ENCODE measurements around the gene EPHB6.

The EPHB6 gene

DNA sequence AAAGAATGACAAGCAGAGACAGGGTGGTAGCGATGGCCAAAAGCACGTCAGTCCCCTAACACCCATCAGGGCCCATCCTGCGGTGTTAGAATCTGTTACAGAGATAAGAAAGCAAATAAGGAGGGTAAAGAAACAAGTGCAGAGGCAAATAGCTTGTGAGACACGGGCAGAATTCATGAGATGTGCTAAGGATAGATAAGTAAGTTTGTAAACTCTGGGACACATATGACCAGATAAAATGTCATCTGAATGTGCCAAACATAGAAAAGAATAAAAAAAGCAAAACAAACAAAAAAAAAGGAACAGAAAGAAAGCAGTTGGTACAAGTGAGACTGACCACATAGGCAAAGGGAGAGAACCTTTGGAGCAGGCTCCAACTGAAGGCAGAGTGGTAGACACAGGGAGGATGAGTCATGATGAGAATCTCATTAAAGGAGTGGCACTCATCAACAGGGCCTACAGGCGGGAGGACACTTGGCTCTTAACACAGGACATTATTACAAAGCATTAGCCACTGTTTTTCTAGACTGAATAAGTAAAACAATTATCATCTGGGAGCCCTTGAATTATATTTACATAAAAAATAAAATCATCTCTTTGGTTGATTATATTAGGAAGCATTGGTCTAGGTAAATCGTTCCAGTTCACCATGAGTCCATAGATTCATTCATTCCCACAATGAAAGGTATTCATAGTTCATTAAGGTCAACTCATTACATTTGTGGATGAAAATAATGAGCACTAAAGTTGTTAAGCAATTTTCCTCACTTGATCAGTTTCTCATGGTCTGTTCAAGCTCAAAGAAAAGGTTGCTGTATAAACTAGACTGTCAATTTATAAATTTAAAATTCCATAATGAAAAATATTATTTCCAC is 21.5 kb upstream of the EPHB6 start:
- no peak for DNase-seq (ENCODE audit: low read depth)
- TF ChIP-seq, protein P1, sequence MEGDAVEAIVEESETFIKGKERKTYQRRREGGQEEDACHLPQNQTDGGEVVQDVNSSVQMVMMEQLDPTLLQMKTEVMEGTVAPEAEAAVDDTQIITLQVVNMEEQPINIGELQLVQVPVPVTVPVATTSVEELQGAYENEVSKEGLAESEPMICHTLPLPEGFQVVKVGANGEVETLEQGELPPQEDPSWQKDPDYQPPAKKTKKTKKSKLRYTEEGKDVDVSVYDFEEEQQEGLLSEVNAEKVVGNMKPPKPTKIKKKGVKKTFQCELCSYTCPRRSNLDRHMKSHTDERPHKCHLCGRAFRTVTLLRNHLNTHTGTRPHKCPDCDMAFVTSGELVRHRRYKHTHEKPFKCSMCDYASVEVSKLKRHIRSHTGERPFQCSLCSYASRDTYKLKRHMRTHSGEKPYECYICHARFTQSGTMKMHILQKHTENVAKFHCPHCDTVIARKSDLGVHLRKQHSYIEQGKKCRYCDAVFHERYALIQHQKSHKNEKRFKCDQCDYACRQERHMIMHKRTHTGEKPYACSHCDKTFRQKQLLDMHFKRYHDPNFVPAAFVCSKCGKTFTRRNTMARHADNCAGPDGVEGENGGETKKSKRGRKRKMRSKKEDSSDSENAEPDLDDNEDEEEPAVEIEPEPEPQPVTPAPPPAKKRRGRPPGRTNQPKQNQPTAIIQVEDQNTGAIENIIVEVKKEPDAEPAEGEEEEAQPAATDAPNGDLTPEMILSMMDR (IDR thresholded peaks at IDR 0.05; ENCODE audit: low read length, missing control alignments), result no peak
- H3K4me3 ChIP-seq (replicated peaks; ENCODE audit: low read depth, low read length), result no peak overlapping the region

DNA sequence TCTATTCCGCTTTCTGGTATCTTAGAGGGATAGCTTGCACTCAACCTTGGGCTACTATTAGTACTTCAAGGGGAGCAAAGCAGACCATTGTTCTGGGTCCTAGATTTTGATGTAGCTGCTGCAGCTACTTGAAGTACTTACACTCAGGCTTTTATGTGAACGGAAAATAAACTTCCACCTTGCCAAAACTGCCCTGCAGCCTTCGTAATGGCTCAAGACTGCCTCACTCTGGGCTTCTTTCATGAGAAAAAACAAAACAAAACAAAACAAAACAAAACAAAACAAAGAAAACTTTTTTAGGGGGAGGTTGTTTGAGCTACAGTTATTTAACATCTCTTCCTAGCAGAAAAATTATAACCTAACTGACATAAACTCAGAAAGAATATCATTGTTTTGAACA is 19.4 kb upstream of the EPHB6 start:
- DNase-seq (ENCODE audit: low read depth), result no peak
- no peak overlapping the region for H3K4me3 ChIP-seq (replicated peaks; ENCODE audit: low read depth, low read length)
- TF ChIP-seq, protein P1 (IDR thresholded peaks at IDR 0.05; ENCODE audit: low read length, missing control alignments), result no peak

DNA sequence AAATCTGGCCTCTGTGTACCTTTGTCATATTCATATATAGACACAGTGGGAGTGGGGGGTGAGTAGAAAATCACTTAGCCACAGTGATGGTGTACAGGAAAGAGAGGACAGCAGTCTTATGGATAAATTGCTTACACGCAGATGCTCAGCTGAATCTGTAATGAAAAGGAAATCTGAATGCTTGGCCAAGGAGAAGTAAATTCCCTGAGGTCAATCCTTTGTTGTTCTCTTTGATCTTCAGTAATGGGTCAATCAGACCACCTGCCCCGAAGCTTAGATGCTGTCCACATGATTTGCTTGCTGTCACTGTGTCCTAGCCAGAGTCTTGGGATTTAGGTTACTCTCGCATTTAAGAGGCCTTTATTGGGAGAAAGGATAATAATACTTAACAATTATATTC is 18.4 kb upstream of the EPHB6 start:
- TF ChIP-seq, protein P1 (IDR thresholded peaks at IDR 0.05; ENCODE audit: low read length, missing control alignments), result no peak
- H3K4me3 ChIP-seq (replicated peaks; ENCODE audit: low read depth, low read length), result no peak overlapping the region
- DNase-seq (ENCODE audit: low read depth), result no peak

DNA sequence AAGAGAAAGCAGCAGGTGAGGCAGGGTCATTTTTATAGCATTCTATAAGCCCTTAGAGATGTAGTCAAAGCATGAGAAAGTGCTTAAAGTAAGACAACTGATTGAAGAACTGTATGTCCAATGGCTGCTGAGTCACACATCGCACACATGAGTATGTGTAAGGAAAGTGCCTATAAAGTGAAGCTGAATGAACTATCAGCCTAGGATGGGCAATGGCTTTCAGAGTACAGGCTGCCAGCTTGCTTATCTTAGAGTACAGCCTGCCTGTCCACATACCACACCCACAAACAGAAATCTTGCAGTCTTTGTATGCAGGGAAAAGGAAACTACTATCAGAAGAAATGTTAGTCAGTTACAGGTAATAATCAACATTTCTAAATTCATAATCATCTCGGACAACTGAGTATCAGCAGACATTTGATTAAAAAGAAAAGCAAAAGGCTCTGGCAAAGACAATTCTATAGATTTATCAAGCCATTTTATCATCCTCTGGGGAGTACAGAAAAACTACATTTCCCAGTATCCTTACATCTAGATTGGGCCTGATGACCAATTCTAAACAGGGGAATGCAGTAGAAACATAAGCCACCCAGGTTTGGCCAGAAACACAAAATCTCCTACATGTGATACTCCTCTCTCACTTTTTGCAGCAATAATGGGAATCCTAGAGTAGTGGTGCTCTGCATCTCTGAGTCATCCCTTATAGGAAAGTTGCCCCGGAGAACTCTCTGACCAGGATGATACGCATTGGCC is 16.2 kb upstream of the EPHB6 start:
- TF ChIP-seq, protein P1 (IDR thresholded peaks at IDR 0.05; ENCODE audit: low read length, missing control alignments), result no peak
- no peak for DNase-seq (ENCODE audit: low read depth)
- H3K4me3 ChIP-seq (replicated peaks; ENCODE audit: low read depth, low read length), result no peak overlapping the region

DNA sequence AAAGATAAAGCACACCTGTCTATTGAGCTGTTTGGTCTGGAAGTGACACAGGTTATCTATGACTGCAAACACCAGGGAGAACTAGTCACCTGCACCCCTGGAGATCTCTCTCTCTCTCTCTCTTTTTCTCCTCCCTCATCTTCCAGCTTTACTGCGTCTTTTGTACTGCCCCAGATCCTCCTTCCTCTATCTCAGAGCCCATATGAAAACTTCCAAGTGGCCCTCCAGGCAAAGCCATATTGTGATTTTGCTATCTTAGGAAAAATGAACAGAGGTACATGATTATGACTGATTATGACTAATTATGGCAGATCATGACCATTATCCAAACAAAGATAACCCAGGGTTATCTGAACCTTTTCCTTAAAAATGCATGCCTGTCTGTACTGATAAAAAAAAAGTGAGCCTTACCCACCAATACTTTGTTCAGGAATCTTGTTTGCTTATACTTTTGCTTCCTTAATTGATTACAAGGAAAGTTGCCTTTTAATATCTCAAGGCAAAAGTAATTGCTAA is 12.6 kb upstream of the EPHB6 start:
- DNase-seq (ENCODE audit: low read depth), result no peak
- TF ChIP-seq, protein P1 (IDR thresholded peaks at IDR 0.05; ENCODE audit: low read length, missing control alignments), result no peak

DNA sequence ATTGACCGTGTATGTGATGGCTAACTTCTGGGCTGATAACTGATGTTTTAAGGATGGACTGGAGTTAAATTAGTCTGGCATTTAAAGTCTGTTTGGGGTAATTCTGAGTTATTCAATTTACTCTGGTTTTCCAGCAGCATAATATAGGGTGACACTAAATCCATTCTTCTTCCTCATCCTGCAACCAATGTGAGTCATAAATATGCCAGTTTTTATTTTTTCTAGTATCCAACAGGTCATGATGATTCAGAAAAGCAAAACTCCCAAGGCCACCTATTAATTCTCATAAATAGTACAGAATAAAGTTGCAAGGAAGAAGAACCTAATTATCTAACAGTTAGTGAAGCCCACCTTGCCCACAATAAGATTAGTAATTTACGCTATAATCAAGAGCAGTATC is 7.5 kb upstream of the EPHB6 start:
- H3K4me3 ChIP-seq (replicated peaks; ENCODE audit: low read depth, low read length), result no peak overlapping the region
- no peak for DNase-seq (ENCODE audit: low read depth)
- TF ChIP-seq, protein P1 (IDR thresholded peaks at IDR 0.05; ENCODE audit: low read length, missing control alignments), result no peak

More for the DNA sequence above, 12.6 kb upstream of the EPHB6 start:
- H3K4me3 ChIP-seq (replicated peaks; ENCODE audit: low read depth, low read length), result no peak overlapping the region
